Skeletal muscle satellite cell (primary cell): Measurements from ENCODE around the gene CRNKL1.

Experiments
- H3K27me3 ChIP-seq: 2 replicates; pipeline ENCODE4 v1.7.0; 2013; ENCODE audit warnings: low read length; ENCODE audit not compliant: control insufficient read depth, insufficient read depth
- H3K36me3 ChIP-seq: 2 replicates; pipeline ENCODE4 v1.7.0; 2013; ENCODE audit warnings: mild to moderate bottlenecking, control low read depth, low read length; ENCODE audit not compliant: insufficient read depth
- H3K4me1 ChIP-seq: 2 replicates; pipeline ENCODE4 v1.7.0; 2013; ENCODE audit warnings: low read length; ENCODE audit not compliant: control insufficient read depth, insufficient read depth
- H3K4me2 ChIP-seq: 2 replicates; pipeline ENCODE4 v1.7.0; 2013; ENCODE audit warnings: mild to moderate bottlenecking, low read length
- H3K4me3 ChIP-seq: 2 replicates; pipeline ENCODE4 v1.7.0; 2013; ENCODE audit warnings: low read length
- H3K9ac ChIP-seq: 2 replicates; pipeline ENCODE4 v1.7.0; 2013; ENCODE audit warnings: mild to moderate bottlenecking, low read depth, low read length, moderate library complexity
- H3K9me3 ChIP-seq: replicated peaks from 2 replicates; pipeline ENCODE4 v1.7.0; 2013; ENCODE audit warnings: mild to moderate bottlenecking, control low read depth, low read length

The CRNKL1 gene

GRCh38 chr20:20003031-20003954 is 49.0 kb downstream of the CRNKL1 start:
- Histone ChIP-seq H3K9ac (no peak overlapping the region), H3K4me1 (peaks cover 26% of the 10 kb centered on the region), H3K27me3 (no peaks in the 10 kb centered on the region)

GRCh38 chr20:20002101-20002998 is 49.9 kb downstream of the CRNKL1 start:
- H3K27me3 ChIP-seq = no peaks in the 10 kb centered on the region
- H3K9me3 ChIP-seq = no peaks in the 10 kb centered on the region
- H3K9ac ChIP-seq = no peak overlapping the region
- peak overlapping the region; percentile 18 for H3K4me3 ChIP-seq
- H3K36me3 ChIP-seq = peaks cover 42% of the 10 kb centered on the region
- H3K4me1 ChIP-seq = peaks cover 26% of the 10 kb centered on the region
- peak overlapping the region; percentile 62 for H3K4me2 ChIP-seq

More at GRCh38 chr20:20003031-20003954, 49.0 kb downstream of the CRNKL1 start:
- Histone ChIP-seq H3K4me2 (peak overlapping the region; percentile 62), H3K4me3 (peak overlapping the region; percentile 11), H3K9me3 (no peaks in the 10 kb centered on the region), H3K36me3 (peaks cover 41% of the 10 kb centered on the region)

GRCh38 chr20:20000211-20000968 is 51.9 kb downstream of the CRNKL1 start:
- Histone ChIP-seq H3K4me1 (peaks cover 26% of the 10 kb centered on the region), H3K9me3 (no peaks in the 10 kb centered on the region), H3K4me2 (no peak overlapping the region), H3K36me3 (peaks cover 55% of the 10 kb centered on the region), H3K27me3 (no peaks in the 10 kb centered on the region), H3K9ac (no peak overlapping the region), H3K4me3 (no peak overlapping the region)

- H3K9me3 ChIP-seq = no peaks in the 10 kb centered on the region
- H3K4me2 ChIP-seq = no peak overlapping the region
- no peaks in the 10 kb centered on the region for H3K27me3 ChIP-seq
- H3K4me3 ChIP-seq = no peak overlapping the region
- peaks cover 37% of the 10 kb centered on the region for H3K4me1 ChIP-seq
- no peak overlapping the region for H3K9ac ChIP-seq
- H3K36me3 ChIP-seq = peaks cover 58% of the 10 kb centered on the region
These were observed 53.1 kb downstream of the CRNKL1 start for GRCh38 chr20:19998990-19999705.

GRCh38 chr20:19996917-19997316 is 55.3 kb downstream of the CRNKL1 start:
- peaks cover 57% of the 10 kb centered on the region for H3K36me3 ChIP-seq
- H3K4me1 ChIP-seq = peaks cover 39% of the 10 kb centered on the region
- H3K9me3 ChIP-seq = no peaks in the 10 kb centered on the region
- H3K27me3 ChIP-seq = no peaks in the 10 kb centered on the region
- no peak overlapping the region for H3K9ac ChIP-seq
- no peak overlapping the region for H3K4me3 ChIP-seq
- H3K4me2 ChIP-seq = no peak overlapping the region

GRCh38 chr20:19996222-19996621 is 56.0 kb downstream of the CRNKL1 start:
- peaks cover 40% of the 10 kb centered on the region for H3K4me1 ChIP-seq
- no peak overlapping the region for H3K4me3 ChIP-seq
- no peaks in the 10 kb centered on the region for H3K27me3 ChIP-seq
- H3K4me2 ChIP-seq = no peak overlapping the region
- no peaks in the 10 kb centered on the region for H3K9me3 ChIP-seq
- H3K9ac ChIP-seq = no peak overlapping the region
- peaks cover 55% of the 10 kb centered on the region for H3K36me3 ChIP-seq

- peaks cover 54% of the 10 kb centered on the region for H3K36me3 ChIP-seq
- peaks cover 48% of the 10 kb centered on the region for H3K4me1 ChIP-seq
- no peaks in the 10 kb centered on the region for H3K9me3 ChIP-seq
- no peaks in the 10 kb centered on the region for H3K27me3 ChIP-seq
- peak overlapping the region; percentile 84 for H3K9ac ChIP-seq
- H3K4me2 ChIP-seq = no peak overlapping the region
- H3K4me3 ChIP-seq = no peak overlapping the region
These were observed 56.9 kb downstream of the CRNKL1 start for GRCh38 chr20:19995220-19995863.

GRCh38 chr20:19993958-19994669 is 58.2 kb downstream of the CRNKL1 start:
- H3K4me3 ChIP-seq = peak overlapping the region; percentile 44
- no peaks in the 10 kb centered on the region for H3K9me3 ChIP-seq
- no peaks in the 10 kb centered on the region for H3K27me3 ChIP-seq
- peaks cover 48% of the 10 kb centered on the region for H3K4me1 ChIP-seq
- H3K4me2 ChIP-seq = peak overlapping the region; percentile 74
- H3K9ac ChIP-seq = peak overlapping the region; percentile 84
- H3K36me3 ChIP-seq = peaks cover 47% of the 10 kb centered on the region

GRCh38 chr20:19992996-19993908 is 59.0 kb downstream of the CRNKL1 start:
- H3K4me3 ChIP-seq = peak overlapping the region; percentile 44
- peaks cover 38% of the 10 kb centered on the region for H3K36me3 ChIP-seq
- peaks cover 48% of the 10 kb centered on the region for H3K4me1 ChIP-seq
- peak overlapping the region; percentile 74 for H3K4me2 ChIP-seq
- H3K9me3 ChIP-seq = no peaks in the 10 kb centered on the region
- H3K27me3 ChIP-seq = no peaks in the 10 kb centered on the region
- H3K9ac ChIP-seq = peak overlapping the region; percentile 84
